HEK293 (cell line): ENCODE data around the gene MSH2.

Source experiments
- KLF16 ChIP-seq: fragments of 450-650 bp; formaldehyde crosslinking; IDR thresholded peaks from 2 replicates; pipeline ENCODE4 v1.5.1; 2017; ENCODE audit warnings: missing biosample characterization, missing genetic modification characterization
- OVOL3 ChIP-seq: fragments of 450-650 bp; formaldehyde crosslinking; IDR thresholded peaks from 2 replicates; pipeline ENCODE4 v1.5.1; 2016; ENCODE audit warnings: missing biosample characterization, missing genetic modification characterization
- SP7 ChIP-seq: fragments of 450-650 bp; formaldehyde crosslinking; IDR thresholded peaks from 2 replicates; pipeline ENCODE4 v1.5.1; 2016; ENCODE audit warnings: missing biosample characterization, missing genetic modification characterization
- ZBTB7A ChIP-seq: fragments of 450-650 bp; formaldehyde crosslinking; IDR thresholded peaks from 2 replicates; pipeline ENCODE4 v1.5.1; 2016; ENCODE audit warnings: low read depth, missing biosample characterization, missing genetic modification characterization
- ZNF292 ChIP-seq: fragments of 450-650 bp; formaldehyde crosslinking; IDR thresholded peaks from 2 replicates; pipeline ENCODE4 v1.5.1; 2016; ENCODE audit warnings: low read depth, missing biosample characterization, missing genetic modification characterization, borderline replicate concordance
- ZNF76 ChIP-seq: fragments of 450-650 bp; formaldehyde crosslinking; IDR thresholded peaks from 2 replicates; pipeline ENCODE4; 2016; ENCODE audit warnings: low read depth, missing biosample characterization, missing genetic modification characterization, borderline replicate concordance
- TF ChIP-seq, protein P1 (sequence below): fragments of 450-650 bp; formaldehyde crosslinking; IDR thresholded peaks from 2 replicates; pipeline ENCODE4 v1.5.1; 2016; ENCODE audit warnings: missing biosample characterization, missing genetic modification characterization
- TF ChIP-seq, protein P2 (sequence below): fragments of 450-650 bp; formaldehyde crosslinking; IDR thresholded peaks from 2 replicates; pipeline ENCODE4 v1.5.1; 2016; ENCODE audit warnings: missing biosample characterization, missing genetic modification characterization

DNA sequence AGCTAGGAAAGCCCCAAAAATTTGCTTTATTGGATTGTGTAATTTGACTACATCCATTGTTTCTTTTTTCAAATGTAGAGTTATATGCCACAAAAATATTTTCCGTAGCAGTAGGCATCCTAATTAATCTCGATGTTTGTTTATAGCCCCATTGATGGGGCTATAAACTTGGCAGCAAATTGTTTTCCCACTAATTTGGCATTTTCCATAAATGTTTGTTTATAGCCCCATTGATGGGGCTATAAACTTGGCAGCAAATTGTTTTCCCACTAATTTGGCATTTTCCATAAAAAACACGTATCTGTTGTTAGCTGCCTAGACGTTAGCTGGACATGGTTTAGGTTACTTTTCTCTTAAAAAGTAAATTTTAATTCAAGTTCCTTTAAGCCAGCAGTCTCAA is 23.8 kb downstream of the MSH2 start:
- TF ChIP-seq, protein P1, sequence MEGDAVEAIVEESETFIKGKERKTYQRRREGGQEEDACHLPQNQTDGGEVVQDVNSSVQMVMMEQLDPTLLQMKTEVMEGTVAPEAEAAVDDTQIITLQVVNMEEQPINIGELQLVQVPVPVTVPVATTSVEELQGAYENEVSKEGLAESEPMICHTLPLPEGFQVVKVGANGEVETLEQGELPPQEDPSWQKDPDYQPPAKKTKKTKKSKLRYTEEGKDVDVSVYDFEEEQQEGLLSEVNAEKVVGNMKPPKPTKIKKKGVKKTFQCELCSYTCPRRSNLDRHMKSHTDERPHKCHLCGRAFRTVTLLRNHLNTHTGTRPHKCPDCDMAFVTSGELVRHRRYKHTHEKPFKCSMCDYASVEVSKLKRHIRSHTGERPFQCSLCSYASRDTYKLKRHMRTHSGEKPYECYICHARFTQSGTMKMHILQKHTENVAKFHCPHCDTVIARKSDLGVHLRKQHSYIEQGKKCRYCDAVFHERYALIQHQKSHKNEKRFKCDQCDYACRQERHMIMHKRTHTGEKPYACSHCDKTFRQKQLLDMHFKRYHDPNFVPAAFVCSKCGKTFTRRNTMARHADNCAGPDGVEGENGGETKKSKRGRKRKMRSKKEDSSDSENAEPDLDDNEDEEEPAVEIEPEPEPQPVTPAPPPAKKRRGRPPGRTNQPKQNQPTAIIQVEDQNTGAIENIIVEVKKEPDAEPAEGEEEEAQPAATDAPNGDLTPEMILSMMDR (tag by site-specific recombination), result no peak
- TF ChIP-seq ZBTB7A (tag by site-specific recombination) (no peak), KLF16 (no peak), OVOL3 (tag by site-specific recombination) (no peak), ZNF292 (tag by site-specific recombination) (no peak), SP7 (tag by site-specific recombination) (no peak), ZNF76 (tag by site-specific recombination) (no peak)
- TF ChIP-seq, protein P2, sequence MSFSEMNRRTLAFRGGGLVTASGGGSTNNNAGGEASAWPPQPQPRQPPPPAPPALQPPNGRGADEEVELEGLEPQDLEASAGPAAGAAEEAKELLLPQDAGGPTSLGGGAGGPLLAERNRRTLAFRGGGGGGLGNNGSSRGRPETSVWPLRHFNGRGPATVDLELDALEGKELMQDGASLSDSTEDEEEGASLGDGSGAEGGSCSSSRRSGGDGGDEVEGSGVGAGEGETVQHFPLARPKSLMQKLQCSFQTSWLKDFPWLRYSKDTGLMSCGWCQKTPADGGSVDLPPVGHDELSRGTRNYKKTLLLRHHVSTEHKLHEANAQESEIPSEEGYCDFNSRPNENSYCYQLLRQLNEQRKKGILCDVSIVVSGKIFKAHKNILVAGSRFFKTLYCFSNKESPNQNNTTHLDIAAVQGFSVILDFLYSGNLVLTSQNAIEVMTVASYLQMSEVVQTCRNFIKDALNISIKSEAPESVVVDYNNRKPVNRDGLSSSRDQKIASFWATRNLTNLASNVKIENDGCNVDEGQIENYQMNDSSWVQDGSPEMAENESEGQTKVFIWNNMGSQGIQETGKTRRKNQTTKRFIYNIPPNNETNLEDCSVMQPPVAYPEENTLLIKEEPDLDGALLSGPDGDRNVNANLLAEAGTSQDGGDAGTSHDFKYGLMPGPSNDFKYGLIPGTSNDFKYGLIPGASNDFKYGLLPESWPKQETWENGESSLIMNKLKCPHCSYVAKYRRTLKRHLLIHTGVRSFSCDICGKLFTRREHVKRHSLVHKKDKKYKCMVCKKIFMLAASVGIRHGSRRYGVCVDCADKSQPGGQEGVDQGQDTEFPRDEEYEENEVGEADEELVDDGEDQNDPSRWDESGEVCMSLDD (tag by site-specific recombination), result no peak
